Panc1 (cell line): ENCODE results near the gene MFSD2A. TPM values are rescaled to one million over a fixed set of nuclear protein-coding genes. Genes with fewer than 3 reads are reported as not detected.

Source experiments
- ATAC-seq: fragments of 200-7000 bp; cut with Tn5 transposase; 2 replicates; pipeline ENCODE4 v1.9.1; 2020; ENCODE audit warnings: mild to moderate bottlenecking, moderate library complexity
- BruUV-seq: library from RNA; stranded (reverse); fragments of 400-500 nt; replicated peaks from 2 replicates; lab custom pipeline; 2021; lab: Mats Ljungman, UMichigan
- CTCF ChIA-PET: fragments of 300-600 bp; sonication (Branson Sonifier 250); formaldehyde crosslinking; loops from one replicate; lab custom pipeline; 2022; ENCODE audit warnings: antibody characterized with exemption; lab: Charles Lee
- POLR2A ChIA-PET: fragments of 300-600 bp; sonication (Branson Sonifier 250); formaldehyde crosslinking; loops from one replicate; lab custom pipeline; 2022; ENCODE audit warnings: antibody characterized with exemption; lab: Charles Lee
- DNase-seq: peaks from one replicate; pipeline ENCODE4 v3.0.0-alpha.2; 2010; ENCODE audit warnings: low read depth, low spot score
- H3K27ac ChIP-seq: 2 replicates; pipeline ENCODE4 v1.5.1; 2011; ENCODE audit warnings: mild to moderate bottlenecking, low read length, inconsistent platforms
- H3K27me3 ChIP-seq: fragments of 200-500 bp; sonication (Bioruptor generic); 2 replicates; pipeline ENCODE4 v1.6.0; 2014; ENCODE audit warnings: low read length, inconsistent platforms; ENCODE audit not compliant: control insufficient read depth, insufficient read depth
- H3K36me3 ChIP-seq: fragments of 200-500 bp; sonication (Bioruptor generic); 2 replicates; pipeline ENCODE4 v1.5.1; 2014; ENCODE audit warnings: inconsistent platforms, mild to moderate bottlenecking, low read length, moderate library complexity; ENCODE audit not compliant: control insufficient read depth, insufficient read depth
- H3K4me1 ChIP-seq: 2 replicates; pipeline ENCODE4 v1.5.1; 2011; ENCODE audit warnings: inconsistent platforms, mild to moderate bottlenecking, low read length, moderate library complexity; ENCODE audit not compliant: control insufficient read depth, insufficient read depth
- H3K4me3 ChIP-seq, 2 experiments: 2 replicates each; pipeline ENCODE4 v1.5.1; 2011 to 2012; ENCODE audit warnings: low read depth in 2 of 2, low read length in 2 of 2, mild to moderate bottlenecking in 2 of 2, inconsistent platforms in 1 of 2, moderate library complexity in 1 of 2
- H3K9me3 ChIP-seq: fragments of 200-500 bp; sonication (Bioruptor generic); 2 replicates; pipeline ENCODE4 v1.5.1; 2014; ENCODE audit warnings: low read depth, mild to moderate bottlenecking, inconsistent platforms, low read length, moderate library complexity; ENCODE audit not compliant: control insufficient read depth, insufficient read depth
- POLR2AphosphoS5 ChIP-seq: IDR thresholded peaks from 2 replicates; pipeline ENCODE4 v1.6.1; 2012; ENCODE audit warnings: mild to moderate bottlenecking, low read depth, low read length, moderate library complexity
- SIN3A ChIP-seq: IDR thresholded peaks from 2 replicates; pipeline ENCODE4 v1.6.1; 2012; ENCODE audit warnings: low read depth, mild to moderate bottlenecking, low read length, moderate library complexity, borderline replicate concordance; ENCODE audit not compliant: insufficient read depth
- TCF7L2 ChIP-seq: IDR thresholded peaks from 2 replicates; pipeline ENCODE4 v1.6.1; 2011; ENCODE audit warnings: mild to moderate bottlenecking, low read depth, low read length, inconsistent platforms
- in situ Hi-C: cut with HindIII; loops from 2 replicates; pipeline ENCODE4 v1.10.0; 2016; ENCODE audit warnings: low sequenced_read_pairs, low pct_unique_long_range_greater_than_20kb
- intact Hi-C: fragments of 100-400 bp; cut with micrococcal nuclease; formaldehyde crosslinking; loops from one replicate; pipeline ENCODE4 v1.10.0; 2022; ENCODE audit not compliant: unreplicated experiment
- total RNA-seq: library from RNA; stranded (reverse); gene quantifications from one replicate; pipeline ENCODE4 v1.2.1, GENCODE V29; 2021; ENCODE audit not compliant: unreplicated experiment
- TF ChIP-seq, protein P1 (sequence below), 2 experiments: IDR thresholded peaks; 2 replicates each; pipeline ENCODE4 v1.6.1; 2011 to 2012; ENCODE audit warnings: low read depth in 2 of 2, control low read depth in 1 of 2, low read length in 1 of 2, mild to moderate bottlenecking in 1 of 2, moderate library complexity in 1 of 2; ENCODE audit not compliant: insufficient read depth in 1 of 2
- TF ChIP-seq, protein P2 (sequence below): fragments of 450-650 bp; IDR thresholded peaks from 2 replicates; pipeline ENCODE4 v1.5.1; 2017; ENCODE audit warnings: mild to moderate bottlenecking

The MFSD2A gene
- total RNA-seq, 1 experiment from 2014 or later: 1.2 TPM

DNA sequence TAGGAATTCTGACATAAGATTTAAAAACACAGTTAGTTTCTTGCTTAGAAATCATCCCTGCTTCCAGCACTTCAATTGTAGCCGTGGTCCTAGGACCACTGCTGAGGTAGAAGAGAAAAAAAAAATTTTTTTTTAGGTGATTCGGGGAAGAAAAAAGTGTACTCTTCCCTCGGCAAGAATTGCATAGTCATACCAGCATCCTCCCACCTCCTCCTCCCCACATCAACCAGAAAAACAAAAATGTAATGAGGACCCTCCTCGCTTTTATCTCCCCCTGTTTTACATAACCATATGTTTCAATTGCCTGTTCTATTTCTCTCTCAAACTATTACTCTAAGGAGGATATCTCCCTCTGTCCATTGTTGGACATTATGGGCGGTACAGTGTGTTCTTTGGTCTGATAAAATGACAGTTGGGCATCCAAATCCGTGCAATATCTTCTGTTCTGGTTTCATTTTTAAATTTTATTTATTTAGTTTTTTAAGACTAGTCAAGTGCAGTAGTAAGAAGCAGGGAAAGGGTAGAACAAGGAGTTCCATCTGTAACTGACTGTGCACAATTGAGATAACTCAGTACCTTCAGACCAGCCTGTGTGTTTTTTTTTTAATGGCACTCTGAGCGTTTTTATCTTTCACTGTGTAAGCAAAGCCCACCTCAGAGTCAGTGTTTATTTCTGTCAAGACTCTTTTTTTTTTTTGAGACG, 10.4 kb upstream of the MFSD2A start:
- DNase-seq (no peak), ATAC-seq (no peak)
- POLR2A ChIA-PET: no interaction called here
- H3K9me3 ChIP-seq: no peaks in the 10 kb centered on the region
- intact Hi-C loops (no loop called here), in situ Hi-C loops (no loop called here)
- no TSS peak for BruUV-seq
- CTCF ChIA-PET: interaction anchor here (0.7 kb wide), 1 partner anchor 32 kb away, joined by 5 read pairs; no protein-coding TSS in a partner anchor
- no peaks in the 10 kb centered on the region for H3K27me3 ChIP-seq
- no peak overlapping the region for H3K27ac ChIP-seq
- no peaks in the 10 kb centered on the region for H3K4me1 ChIP-seq
- TF ChIP-seq POLR2AphosphoS5 (no peak), SIN3A (no peak), TCF7L2 (no peak)
- TF ChIP-seq, protein P1, sequence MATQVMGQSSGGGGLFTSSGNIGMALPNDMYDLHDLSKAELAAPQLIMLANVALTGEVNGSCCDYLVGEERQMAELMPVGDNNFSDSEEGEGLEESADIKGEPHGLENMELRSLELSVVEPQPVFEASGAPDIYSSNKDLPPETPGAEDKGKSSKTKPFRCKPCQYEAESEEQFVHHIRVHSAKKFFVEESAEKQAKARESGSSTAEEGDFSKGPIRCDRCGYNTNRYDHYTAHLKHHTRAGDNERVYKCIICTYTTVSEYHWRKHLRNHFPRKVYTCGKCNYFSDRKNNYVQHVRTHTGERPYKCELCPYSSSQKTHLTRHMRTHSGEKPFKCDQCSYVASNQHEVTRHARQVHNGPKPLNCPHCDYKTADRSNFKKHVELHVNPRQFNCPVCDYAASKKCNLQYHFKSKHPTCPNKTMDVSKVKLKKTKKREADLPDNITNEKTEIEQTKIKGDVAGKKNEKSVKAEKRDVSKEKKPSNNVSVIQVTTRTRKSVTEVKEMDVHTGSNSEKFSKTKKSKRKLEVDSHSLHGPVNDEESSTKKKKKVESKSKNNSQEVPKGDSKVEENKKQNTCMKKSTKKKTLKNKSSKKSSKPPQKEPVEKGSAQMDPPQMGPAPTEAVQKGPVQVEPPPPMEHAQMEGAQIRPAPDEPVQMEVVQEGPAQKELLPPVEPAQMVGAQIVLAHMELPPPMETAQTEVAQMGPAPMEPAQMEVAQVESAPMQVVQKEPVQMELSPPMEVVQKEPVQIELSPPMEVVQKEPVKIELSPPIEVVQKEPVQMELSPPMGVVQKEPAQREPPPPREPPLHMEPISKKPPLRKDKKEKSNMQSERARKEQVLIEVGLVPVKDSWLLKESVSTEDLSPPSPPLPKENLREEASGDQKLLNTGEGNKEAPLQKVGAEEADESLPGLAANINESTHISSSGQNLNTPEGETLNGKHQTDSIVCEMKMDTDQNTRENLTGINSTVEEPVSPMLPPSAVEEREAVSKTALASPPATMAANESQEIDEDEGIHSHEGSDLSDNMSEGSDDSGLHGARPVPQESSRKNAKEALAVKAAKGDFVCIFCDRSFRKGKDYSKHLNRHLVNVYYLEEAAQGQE (IDR thresholded peaks at IDR 0.05; ENCODE audit: insufficient read depth in 1 of 2, low read depth in 2 of 2, low read length in 1 of 2): no peak
- TF ChIP-seq, protein P2, sequence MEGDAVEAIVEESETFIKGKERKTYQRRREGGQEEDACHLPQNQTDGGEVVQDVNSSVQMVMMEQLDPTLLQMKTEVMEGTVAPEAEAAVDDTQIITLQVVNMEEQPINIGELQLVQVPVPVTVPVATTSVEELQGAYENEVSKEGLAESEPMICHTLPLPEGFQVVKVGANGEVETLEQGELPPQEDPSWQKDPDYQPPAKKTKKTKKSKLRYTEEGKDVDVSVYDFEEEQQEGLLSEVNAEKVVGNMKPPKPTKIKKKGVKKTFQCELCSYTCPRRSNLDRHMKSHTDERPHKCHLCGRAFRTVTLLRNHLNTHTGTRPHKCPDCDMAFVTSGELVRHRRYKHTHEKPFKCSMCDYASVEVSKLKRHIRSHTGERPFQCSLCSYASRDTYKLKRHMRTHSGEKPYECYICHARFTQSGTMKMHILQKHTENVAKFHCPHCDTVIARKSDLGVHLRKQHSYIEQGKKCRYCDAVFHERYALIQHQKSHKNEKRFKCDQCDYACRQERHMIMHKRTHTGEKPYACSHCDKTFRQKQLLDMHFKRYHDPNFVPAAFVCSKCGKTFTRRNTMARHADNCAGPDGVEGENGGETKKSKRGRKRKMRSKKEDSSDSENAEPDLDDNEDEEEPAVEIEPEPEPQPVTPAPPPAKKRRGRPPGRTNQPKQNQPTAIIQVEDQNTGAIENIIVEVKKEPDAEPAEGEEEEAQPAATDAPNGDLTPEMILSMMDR: no peak
- H3K4me3 ChIP-seq: no peak overlapping the region
- H3K36me3 ChIP-seq: no peaks in the 10 kb centered on the region

DNA sequence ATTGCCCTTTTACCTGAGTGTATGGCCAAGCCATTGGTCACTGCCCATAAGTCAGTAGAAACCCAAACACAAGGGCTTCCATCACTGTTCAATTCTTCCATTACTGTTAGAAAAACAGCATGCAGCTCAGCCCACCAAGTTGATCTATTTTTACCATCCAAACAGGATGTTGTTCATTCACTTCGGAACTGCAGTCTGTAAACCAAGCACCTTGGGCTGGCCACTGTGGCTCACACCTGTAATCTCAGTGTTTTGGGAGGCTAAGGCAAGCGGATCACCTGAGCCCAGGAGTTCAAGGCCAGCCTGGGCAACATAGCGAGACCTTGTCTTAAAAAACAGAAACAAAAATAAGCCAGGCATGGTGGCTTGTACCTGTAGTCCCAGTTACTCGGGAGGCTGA, 8.7 kb upstream of the MFSD2A start:
- no peaks in the 10 kb centered on the region for H3K36me3 ChIP-seq
- intact Hi-C loops: no loop called here
- H3K9me3 ChIP-seq: no peaks in the 10 kb centered on the region

More for the DNA sequence above, 8.7 kb upstream of the MFSD2A start:
- DNase-seq: no peak
- Histone ChIP-seq H3K4me3 (no peak overlapping the region), H3K27ac (no peak overlapping the region), H3K4me1 (no peaks in the 10 kb centered on the region), H3K27me3 (no peaks in the 10 kb centered on the region)
- ChIA-PET POLR2A (no interaction called here), CTCF (no interaction called here)
- no peak for ATAC-seq
- BruUV-seq: no TSS peak
- in situ Hi-C loops: no loop called here
- TF ChIP-seq, protein P2: no peak
- TF ChIP-seq, protein P1 (IDR thresholded peaks at IDR 0.05; ENCODE audit: insufficient read depth in 1 of 2, low read depth in 2 of 2, low read length in 1 of 2): no peak
- TF ChIP-seq POLR2AphosphoS5: no peak
- TF ChIP-seq SIN3A: no peak
- TF ChIP-seq TCF7L2: no peak
